ENCODE results near the gene SIK3. TPM values are rescaled to one million over a fixed set of nuclear protein-coding genes. Genes with fewer than 3 reads are reported as not detected.

The SIK3 gene
- total and polyA plus RNA-seq, 2 donors (not counting 3 experiments of a cell fraction or from before 2014, with no cell fraction given), result 10.3 to 21.3 TPM

DNA sequence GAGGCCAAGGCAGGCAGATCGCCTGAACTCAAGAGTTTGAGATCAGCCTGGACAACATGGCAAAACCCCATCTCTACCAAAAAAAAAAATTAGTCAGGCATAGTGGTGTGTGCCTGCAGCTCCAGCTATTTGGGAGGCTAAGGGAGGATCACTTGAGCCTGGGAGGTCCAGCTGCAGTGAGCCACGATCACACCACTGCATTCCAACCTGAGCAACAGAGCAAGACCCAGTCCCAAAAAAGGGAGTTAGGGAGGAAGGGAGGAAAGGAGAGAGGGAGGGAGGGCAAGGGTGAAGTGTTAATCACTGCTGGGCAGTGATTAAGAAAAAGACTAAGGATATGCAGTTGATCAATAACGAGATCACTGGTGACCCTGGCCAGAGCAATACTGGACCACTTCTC lies 204.8 kb downstream of the SIK3 start:
- no peaks in the 10 kb centered on the region for H4K20me1 ChIP-seq (replicated peaks; ENCODE audit: control insufficient read depth, extremely low read depth, insufficient read depth, low read length)
- no peak overlapping the region for H3K4me3 ChIP-seq (replicated peaks in 1 of 3; ENCODE audit: insufficient read depth in 1 of 3, low read depth in 1 of 3, low read length in 3 of 3)
- H3K27me3 ChIP-seq (ENCODE audit: control insufficient read depth in 2 of 2, insufficient read depth in 2 of 2, low read length in 2 of 2), result no peaks in the 10 kb centered on the region
- TF ChIP-seq FOS (IDR thresholded peaks at IDR 0.05; ENCODE audit: borderline replicate concordance, insufficient read depth, low read length) (no peak), EZH2 (IDR thresholded peaks at IDR 0.05; ENCODE audit: borderline replicate concordance, low read depth, low read length, severe bottlenecking) (no peak), POLR2A (IDR thresholded peaks at IDR 0.05; ENCODE audit: low read depth, low read length) (no peak), JUN (IDR thresholded peaks at IDR 0.05; ENCODE audit: borderline replicate concordance, insufficient read depth, insufficient read length, low read depth) (no peak), GATA2 (IDR thresholded peaks at IDR 0.05; ENCODE audit: insufficient read depth, insufficient read length, low read depth, low read length) (no peak), MYC (IDR thresholded peaks at IDR 0.05; ENCODE audit: low read depth, low read length) (no peak), POLR2AphosphoS5 (IDR thresholded peaks at IDR 0.05; ENCODE audit: insufficient read depth, low read depth, low read length) (no peak)
- TF ChIP-seq, protein P1, sequence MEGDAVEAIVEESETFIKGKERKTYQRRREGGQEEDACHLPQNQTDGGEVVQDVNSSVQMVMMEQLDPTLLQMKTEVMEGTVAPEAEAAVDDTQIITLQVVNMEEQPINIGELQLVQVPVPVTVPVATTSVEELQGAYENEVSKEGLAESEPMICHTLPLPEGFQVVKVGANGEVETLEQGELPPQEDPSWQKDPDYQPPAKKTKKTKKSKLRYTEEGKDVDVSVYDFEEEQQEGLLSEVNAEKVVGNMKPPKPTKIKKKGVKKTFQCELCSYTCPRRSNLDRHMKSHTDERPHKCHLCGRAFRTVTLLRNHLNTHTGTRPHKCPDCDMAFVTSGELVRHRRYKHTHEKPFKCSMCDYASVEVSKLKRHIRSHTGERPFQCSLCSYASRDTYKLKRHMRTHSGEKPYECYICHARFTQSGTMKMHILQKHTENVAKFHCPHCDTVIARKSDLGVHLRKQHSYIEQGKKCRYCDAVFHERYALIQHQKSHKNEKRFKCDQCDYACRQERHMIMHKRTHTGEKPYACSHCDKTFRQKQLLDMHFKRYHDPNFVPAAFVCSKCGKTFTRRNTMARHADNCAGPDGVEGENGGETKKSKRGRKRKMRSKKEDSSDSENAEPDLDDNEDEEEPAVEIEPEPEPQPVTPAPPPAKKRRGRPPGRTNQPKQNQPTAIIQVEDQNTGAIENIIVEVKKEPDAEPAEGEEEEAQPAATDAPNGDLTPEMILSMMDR (IDR thresholded peaks at IDR 0.05; ENCODE audit: extremely low read depth in 1 of 2, insufficient read depth in 1 of 2, low read depth in 1 of 2, low read length in 2 of 2), result no peak
- TF ChIP-seq, protein P2, sequence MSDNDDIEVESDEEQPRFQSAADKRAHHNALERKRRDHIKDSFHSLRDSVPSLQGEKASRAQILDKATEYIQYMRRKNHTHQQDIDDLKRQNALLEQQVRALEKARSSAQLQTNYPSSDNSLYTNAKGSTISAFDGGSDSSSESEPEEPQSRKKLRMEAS (IDR thresholded peaks at IDR 0.05; ENCODE audit: insufficient read depth, insufficient read length), result no peak
- DNase-seq (ENCODE audit: low read depth, low spot score) (no peak), FAIRE-seq (no peak)
- no peaks in the 10 kb centered on the region for H3K9me1 ChIP-seq (replicated peaks; ENCODE audit: control insufficient read depth, extremely low read depth, insufficient read depth, low read length)
- H2AFZ ChIP-seq (ENCODE audit: low read depth, low read length), result no peak overlapping the region
- no peak overlapping the region for H3K27ac ChIP-seq (ENCODE audit: insufficient read depth, low read depth, low read length)
- H3K9me3 ChIP-seq (replicated peaks; ENCODE audit: control insufficient read depth, insufficient read depth, low read length), result no peaks in the 10 kb centered on the region
- no peaks in the 10 kb centered on the region for H3K79me2 ChIP-seq (ENCODE audit: control insufficient read depth, insufficient read depth, low read length)
- CTCF ChIA-PET, result interaction anchor here (0.5 to 1.4 kb wide), 2 partner anchors 13 to 23 kb away, joined by 3 read pairs; no protein-coding TSS in a partner anchor
- POLR2A ChIA-PET, result no interaction called here
- intact Hi-C loops (cut with micrococcal nuclease), result no loop called here
- H3K4me1 ChIP-seq (ENCODE audit: control insufficient read depth, extremely low read depth, insufficient read depth, low read length), result peaks cover 3% of the 10 kb centered on the region
- dilution Hi-C loops (cut with MboI; ENCODE audit: extremely low pct_ligation_motif_present, low sequenced_read_pairs), result no loop called here
- no peak overlapping the region for H3K9ac ChIP-seq (replicated peaks; ENCODE audit: extremely low read depth, insufficient read depth, low read length)
- no peak overlapping the region for H3K4me2 ChIP-seq (ENCODE audit: insufficient read depth, low read length)
- no TSS peak for BruUV-seq (replicated peaks)
- peaks cover 0 to 2% of the 10 kb centered on the region in 2 experiments for H3K36me3 ChIP-seq (ENCODE audit: control insufficient read depth in 2 of 2, extremely low read depth in 1 of 2, insufficient read depth in 2 of 2, low read length in 2 of 2)

All from endothelial cell of umbilical vein (primary cell).